Measurements from ENCODE around the gene ARRB1.

DNA sequence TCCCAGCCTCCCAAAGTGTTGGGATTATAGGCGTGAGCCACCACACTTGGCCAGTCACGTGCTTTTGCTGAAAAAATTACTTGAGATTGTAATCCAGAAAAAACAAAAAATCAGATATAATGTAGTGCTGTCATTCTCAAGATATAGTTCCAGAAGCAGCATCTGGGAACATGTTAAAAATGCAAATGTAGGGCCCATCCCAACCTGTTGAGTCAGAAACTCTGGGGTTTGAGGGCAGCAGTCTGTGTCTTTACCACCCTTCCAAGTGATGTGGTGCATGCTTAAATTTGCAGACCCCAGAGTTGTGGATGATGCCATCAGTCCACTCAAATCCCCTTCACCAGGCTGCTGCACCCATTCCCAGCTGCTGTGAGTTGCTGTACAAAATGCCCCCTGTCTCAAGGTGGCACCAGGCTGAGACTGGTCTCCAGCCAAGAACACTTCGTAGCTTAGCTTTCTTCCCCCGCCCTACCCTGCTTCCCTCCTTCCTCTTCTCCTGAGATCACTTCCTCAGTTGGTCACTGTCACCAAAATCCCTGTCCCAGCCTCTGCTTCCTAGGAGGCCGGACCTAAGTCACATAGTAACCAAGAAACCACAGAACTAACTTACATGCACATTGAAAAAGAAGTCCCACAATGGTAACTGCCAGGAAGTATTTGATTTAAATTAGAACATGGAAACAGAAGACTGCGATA is 18.2 kb upstream of the ARRB1 start:
- TF ChIP-seq, protein P1, sequence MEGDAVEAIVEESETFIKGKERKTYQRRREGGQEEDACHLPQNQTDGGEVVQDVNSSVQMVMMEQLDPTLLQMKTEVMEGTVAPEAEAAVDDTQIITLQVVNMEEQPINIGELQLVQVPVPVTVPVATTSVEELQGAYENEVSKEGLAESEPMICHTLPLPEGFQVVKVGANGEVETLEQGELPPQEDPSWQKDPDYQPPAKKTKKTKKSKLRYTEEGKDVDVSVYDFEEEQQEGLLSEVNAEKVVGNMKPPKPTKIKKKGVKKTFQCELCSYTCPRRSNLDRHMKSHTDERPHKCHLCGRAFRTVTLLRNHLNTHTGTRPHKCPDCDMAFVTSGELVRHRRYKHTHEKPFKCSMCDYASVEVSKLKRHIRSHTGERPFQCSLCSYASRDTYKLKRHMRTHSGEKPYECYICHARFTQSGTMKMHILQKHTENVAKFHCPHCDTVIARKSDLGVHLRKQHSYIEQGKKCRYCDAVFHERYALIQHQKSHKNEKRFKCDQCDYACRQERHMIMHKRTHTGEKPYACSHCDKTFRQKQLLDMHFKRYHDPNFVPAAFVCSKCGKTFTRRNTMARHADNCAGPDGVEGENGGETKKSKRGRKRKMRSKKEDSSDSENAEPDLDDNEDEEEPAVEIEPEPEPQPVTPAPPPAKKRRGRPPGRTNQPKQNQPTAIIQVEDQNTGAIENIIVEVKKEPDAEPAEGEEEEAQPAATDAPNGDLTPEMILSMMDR (IDR thresholded peaks at IDR 0.05): no peak
- TF ChIP-seq POLR2AphosphoS5 (IDR thresholded peaks at IDR 0.05; ENCODE audit: low read depth, low read length) (no peak), SIN3A (IDR thresholded peaks at IDR 0.05; ENCODE audit: borderline replicate concordance, insufficient read depth, low read depth, low read length) (no peak)
- TF ChIP-seq, protein P2, sequence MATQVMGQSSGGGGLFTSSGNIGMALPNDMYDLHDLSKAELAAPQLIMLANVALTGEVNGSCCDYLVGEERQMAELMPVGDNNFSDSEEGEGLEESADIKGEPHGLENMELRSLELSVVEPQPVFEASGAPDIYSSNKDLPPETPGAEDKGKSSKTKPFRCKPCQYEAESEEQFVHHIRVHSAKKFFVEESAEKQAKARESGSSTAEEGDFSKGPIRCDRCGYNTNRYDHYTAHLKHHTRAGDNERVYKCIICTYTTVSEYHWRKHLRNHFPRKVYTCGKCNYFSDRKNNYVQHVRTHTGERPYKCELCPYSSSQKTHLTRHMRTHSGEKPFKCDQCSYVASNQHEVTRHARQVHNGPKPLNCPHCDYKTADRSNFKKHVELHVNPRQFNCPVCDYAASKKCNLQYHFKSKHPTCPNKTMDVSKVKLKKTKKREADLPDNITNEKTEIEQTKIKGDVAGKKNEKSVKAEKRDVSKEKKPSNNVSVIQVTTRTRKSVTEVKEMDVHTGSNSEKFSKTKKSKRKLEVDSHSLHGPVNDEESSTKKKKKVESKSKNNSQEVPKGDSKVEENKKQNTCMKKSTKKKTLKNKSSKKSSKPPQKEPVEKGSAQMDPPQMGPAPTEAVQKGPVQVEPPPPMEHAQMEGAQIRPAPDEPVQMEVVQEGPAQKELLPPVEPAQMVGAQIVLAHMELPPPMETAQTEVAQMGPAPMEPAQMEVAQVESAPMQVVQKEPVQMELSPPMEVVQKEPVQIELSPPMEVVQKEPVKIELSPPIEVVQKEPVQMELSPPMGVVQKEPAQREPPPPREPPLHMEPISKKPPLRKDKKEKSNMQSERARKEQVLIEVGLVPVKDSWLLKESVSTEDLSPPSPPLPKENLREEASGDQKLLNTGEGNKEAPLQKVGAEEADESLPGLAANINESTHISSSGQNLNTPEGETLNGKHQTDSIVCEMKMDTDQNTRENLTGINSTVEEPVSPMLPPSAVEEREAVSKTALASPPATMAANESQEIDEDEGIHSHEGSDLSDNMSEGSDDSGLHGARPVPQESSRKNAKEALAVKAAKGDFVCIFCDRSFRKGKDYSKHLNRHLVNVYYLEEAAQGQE (IDR thresholded peaks at IDR 0.05; ENCODE audit: insufficient read depth in 1 of 2, low read depth in 2 of 2, low read length in 1 of 2): no peak
